DND-41 (cell line): ENCODE results near the gene C1orf185.

ENCODE experiments used
- EZH2 ChIP-seq: IDR thresholded peaks from 3 replicates; pipeline ENCODE4 v1.6.1; 2012; ENCODE audit warnings: borderline replicate concordance, low read depth, mild to moderate bottlenecking, moderate library complexity, low read length, inconsistent platforms; ENCODE audit not compliant: severe bottlenecking
- TF ChIP-seq, protein P1 (sequence below): IDR thresholded peaks from 2 replicates; pipeline ENCODE4 v1.5.1; 2012; ENCODE audit warnings: borderline replicate concordance, low read length, moderate library complexity, mild to moderate bottlenecking; ENCODE audit not compliant: poor library complexity, severe bottlenecking; ENCODE audit errors: extremely low read depth

DNA sequence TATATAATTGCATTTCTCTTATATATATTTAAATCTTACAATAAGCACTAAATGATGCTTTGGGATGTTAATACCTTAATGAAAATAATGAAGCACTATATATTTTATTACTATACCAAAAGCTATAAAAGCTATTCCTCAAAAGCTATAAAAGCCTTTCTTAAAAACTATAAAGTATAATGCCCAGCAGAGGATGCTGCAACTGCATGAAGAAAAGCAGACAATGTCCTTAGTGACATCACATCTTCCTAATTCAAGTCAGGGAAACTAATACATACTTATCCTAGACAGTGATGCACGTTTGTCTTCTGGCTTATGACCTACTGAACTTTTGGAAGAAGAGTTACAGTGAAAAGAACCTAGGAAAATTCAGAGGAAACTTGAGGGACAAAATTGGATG, 13.6 kb upstream of the C1orf185 start:
- TF ChIP-seq, protein P1, sequence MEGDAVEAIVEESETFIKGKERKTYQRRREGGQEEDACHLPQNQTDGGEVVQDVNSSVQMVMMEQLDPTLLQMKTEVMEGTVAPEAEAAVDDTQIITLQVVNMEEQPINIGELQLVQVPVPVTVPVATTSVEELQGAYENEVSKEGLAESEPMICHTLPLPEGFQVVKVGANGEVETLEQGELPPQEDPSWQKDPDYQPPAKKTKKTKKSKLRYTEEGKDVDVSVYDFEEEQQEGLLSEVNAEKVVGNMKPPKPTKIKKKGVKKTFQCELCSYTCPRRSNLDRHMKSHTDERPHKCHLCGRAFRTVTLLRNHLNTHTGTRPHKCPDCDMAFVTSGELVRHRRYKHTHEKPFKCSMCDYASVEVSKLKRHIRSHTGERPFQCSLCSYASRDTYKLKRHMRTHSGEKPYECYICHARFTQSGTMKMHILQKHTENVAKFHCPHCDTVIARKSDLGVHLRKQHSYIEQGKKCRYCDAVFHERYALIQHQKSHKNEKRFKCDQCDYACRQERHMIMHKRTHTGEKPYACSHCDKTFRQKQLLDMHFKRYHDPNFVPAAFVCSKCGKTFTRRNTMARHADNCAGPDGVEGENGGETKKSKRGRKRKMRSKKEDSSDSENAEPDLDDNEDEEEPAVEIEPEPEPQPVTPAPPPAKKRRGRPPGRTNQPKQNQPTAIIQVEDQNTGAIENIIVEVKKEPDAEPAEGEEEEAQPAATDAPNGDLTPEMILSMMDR = no peak
- TF ChIP-seq EZH2 = no peak
